ENCODE data around the gene CRK.

- TF ChIP-seq POLR2A (IDR thresholded peaks at IDR 0.05) (no peak), POLR2AphosphoS5 (IDR thresholded peaks at IDR 0.05) (peak in 2 of 4 donors; percentile 23 to 31), CTCF (IDR thresholded peaks at IDR 0.05) (no peak)
Measured at GRCh38 chr17:1460233-1460632, 4.2 kb upstream of the CRK start.

All from sigmoid colon (tissue), 4 donors.